OCI-LY3 (cell line): ENCODE measurements around the gene STOX1.

Experiments
- H2AFZ ChIP-seq: fragments of 200-600, 300-600 bp; shearing (Covaris generic); 2 replicates; pipeline ENCODE4 v1.6.0; 2014; ENCODE audit warnings: antibody characterized with exemption, low read depth, low read length
- H3K27ac ChIP-seq: fragments of 200-600, 300-600 bp; sonication (generic); 2 replicates; pipeline ENCODE4 v1.5.1; 2014; ENCODE audit warnings: mild to moderate bottlenecking, low read length, moderate library complexity, mixed read lengths
- H3K27me3 ChIP-seq: fragments of 200-600, 300-600 bp; sonication (generic); 2 replicates; pipeline ENCODE4 v1.6.1; 2014; ENCODE audit warnings: low read depth, low read length, mixed read lengths
- H3K36me3 ChIP-seq: fragments of 200-600, 300-600 bp; sonication (generic); replicated peaks from 2 replicates; pipeline ENCODE3; 2014; ENCODE audit warnings: low read depth, low read length, mixed read lengths
- H3K4me1 ChIP-seq: fragments of 300-600, 200-600 bp; sonication (generic); 2 replicates; pipeline ENCODE4 v1.6.1; 2014; ENCODE audit warnings: low read length, mixed read lengths
- H3K4me2 ChIP-seq: fragments of 200-600, 300-600 bp; sonication (generic); 2 replicates; pipeline ENCODE4 v1.6.1; 2014; ENCODE audit warnings: low read length, mixed read lengths
- H3K4me3 ChIP-seq: fragments of 300-600, 200-600 bp; sonication (generic); 2 replicates; pipeline ENCODE4 v1.5.1; 2014; ENCODE audit warnings: antibody characterized with exemption, mild to moderate bottlenecking, low read length, moderate library complexity
- H3K79me2 ChIP-seq: fragments of 300-600, 200-600 bp; shearing (Covaris generic); 2 replicates; pipeline ENCODE4 v1.6.1; 2014; ENCODE audit warnings: mild to moderate bottlenecking, low read length, mixed read lengths
- H3K9ac ChIP-seq: fragments of 300-600, 200-600 bp; shearing (Covaris generic); 2 replicates; pipeline ENCODE4 v1.6.0; 2014; ENCODE audit warnings: mild to moderate bottlenecking, low read length, moderate library complexity
- H3K9me3 ChIP-seq: fragments of 200-600, 300-600 bp; shearing (Covaris generic); 2 replicates; pipeline ENCODE4 v1.6.1; 2014; ENCODE audit warnings: low read length, mixed read lengths; ENCODE audit not compliant: insufficient read depth
- H4K20me1 ChIP-seq: fragments of 200-600, 300-600 bp; sonication (generic); 2 replicates; pipeline ENCODE4 v1.6.1; 2016; ENCODE audit warnings: low read length, mixed read lengths; ENCODE audit not compliant: insufficient read depth
- EZH2phosphoT487 ChIP-seq: fragments of 200-600 bp; shearing (Covaris generic); IDR thresholded peaks from 2 replicates; pipeline ENCODE4 v1.6.1; 2018; ENCODE audit warnings: antibody characterized with exemption, mixed run types, low read depth
- TF ChIP-seq, protein P1 (sequence below): fragments of 200-600, 300-600 bp; sonication (generic); IDR thresholded peaks from 2 replicates; pipeline ENCODE4 v1.5.1; 2014; ENCODE audit warnings: antibody characterized with exemption, low read length, low read depth

STOX1 gene

GRCh38 chr10:68826764-68827591 lies at the start of gene STOX1:
STOX1 (plus strand) TSS chr10:68827531; CDS start chr10:68827624, 93 bp downstream.
- TF ChIP-seq, protein P1, sequence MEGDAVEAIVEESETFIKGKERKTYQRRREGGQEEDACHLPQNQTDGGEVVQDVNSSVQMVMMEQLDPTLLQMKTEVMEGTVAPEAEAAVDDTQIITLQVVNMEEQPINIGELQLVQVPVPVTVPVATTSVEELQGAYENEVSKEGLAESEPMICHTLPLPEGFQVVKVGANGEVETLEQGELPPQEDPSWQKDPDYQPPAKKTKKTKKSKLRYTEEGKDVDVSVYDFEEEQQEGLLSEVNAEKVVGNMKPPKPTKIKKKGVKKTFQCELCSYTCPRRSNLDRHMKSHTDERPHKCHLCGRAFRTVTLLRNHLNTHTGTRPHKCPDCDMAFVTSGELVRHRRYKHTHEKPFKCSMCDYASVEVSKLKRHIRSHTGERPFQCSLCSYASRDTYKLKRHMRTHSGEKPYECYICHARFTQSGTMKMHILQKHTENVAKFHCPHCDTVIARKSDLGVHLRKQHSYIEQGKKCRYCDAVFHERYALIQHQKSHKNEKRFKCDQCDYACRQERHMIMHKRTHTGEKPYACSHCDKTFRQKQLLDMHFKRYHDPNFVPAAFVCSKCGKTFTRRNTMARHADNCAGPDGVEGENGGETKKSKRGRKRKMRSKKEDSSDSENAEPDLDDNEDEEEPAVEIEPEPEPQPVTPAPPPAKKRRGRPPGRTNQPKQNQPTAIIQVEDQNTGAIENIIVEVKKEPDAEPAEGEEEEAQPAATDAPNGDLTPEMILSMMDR = no peak
- no peak for TF ChIP-seq EZH2phosphoT487
- no peak within 1 kb of the TSS for H3K27ac ChIP-seq

DNA sequence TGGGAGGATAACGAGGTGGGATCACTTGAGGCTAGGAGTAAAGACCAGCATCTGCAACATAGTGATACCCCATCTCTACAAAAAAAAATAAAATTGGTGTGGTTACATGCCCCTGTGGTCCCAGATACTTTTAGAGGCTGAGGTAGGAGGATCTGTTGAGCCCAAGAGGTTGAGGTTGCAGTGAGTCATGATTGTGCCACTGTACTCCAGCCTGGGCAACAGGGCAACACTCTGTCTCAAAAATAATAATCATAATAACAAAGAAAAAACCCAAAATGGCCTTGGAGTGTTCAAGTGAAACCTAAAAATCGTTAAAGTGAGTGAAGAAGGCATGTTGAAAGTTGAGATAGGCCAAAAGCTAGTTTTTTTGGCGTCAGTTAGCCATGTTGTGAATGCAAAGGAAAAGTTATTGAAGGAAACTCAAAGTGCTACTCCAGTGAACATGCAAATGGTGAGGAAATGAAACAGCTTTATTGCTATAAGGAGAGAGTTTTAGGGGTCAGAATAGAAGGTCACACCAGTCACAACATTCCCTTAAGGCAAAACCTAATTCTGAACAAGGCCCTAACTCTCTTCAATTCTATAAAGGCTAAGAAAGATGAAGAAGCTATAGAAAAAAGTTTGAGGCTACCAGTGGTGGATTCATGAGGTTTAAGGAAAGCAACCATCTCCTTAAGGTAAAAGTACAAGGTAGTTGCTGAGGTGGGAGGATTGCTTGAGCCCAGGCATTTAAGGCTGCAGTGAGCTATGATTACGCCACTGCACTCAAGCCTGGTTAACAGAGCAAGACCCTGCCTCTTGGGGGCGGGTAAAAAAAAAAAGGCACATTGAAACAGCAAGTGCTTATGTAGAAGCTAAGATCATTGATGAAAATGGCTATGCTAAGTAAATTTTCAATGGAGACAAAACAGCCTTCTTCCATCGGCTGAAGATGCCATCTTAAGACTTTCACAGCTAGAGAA lies 45.4 kb upstream of the STOX1 start:
- TF ChIP-seq, protein P1 = no peak
- TF ChIP-seq EZH2phosphoT487 = no peak
- Histone ChIP-seq H3K9ac (no peak overlapping the region), H3K4me2 (peak overlapping the region; percentile 22; the same call in 1 of the 2 replicates), H3K4me1 (peaks cover 16% of the 10 kb centered on the region), H2AFZ (no peak overlapping the region), H3K27ac (peak overlapping the region; percentile 52), H4K20me1 (no peaks in the 10 kb centered on the region), H3K36me3 (peaks cover 12% of the 10 kb centered on the region), H3K79me2 (no peaks in the 10 kb centered on the region), H3K9me3 (no peaks in the 10 kb centered on the region), H3K27me3 (no peaks in the 10 kb centered on the region), H3K4me3 (0 out of 2 replicates have a peak overlapping the region, but pooled peaks have one; percentile 16)

More at GRCh38 chr10:68826764-68827591, at the start of gene STOX1:
- H2AFZ ChIP-seq = peak within 1 kb of the TSS; percentile 95
- no peaks in the 10 kb centered on the region for H3K36me3 ChIP-seq
- no peaks in the 10 kb centered on the region for H3K79me2 ChIP-seq
- no peaks in the 10 kb centered on the region for H3K4me1 ChIP-seq
- H3K4me3 ChIP-seq = peak within 1 kb of the TSS; percentile 99
- H3K9ac ChIP-seq = peak within 1 kb of the TSS; percentile 81
- H3K27me3 ChIP-seq = 0 out of 2 replicates have a peak, but pooled peaks cover 3% of the 10 kb centered on the region
- H3K4me2 ChIP-seq = peak within 1 kb of the TSS; percentile 94
- H3K9me3 ChIP-seq = no peaks in the 10 kb centered on the region
- H4K20me1 ChIP-seq = no peaks in the 10 kb centered on the region

GRCh38 chr10:68784476-68784875 lies 42.9 kb upstream of the STOX1 start:
- no peaks in the 10 kb centered on the region for H3K27me3 ChIP-seq

More at GRCh38 chr10:68784476-68784875, 42.9 kb upstream of the STOX1 start:
- no peak overlapping the region for H3K9ac ChIP-seq
- peaks cover 2% of the 10 kb centered on the region; the same call in 1 of the 2 replicates for H4K20me1 ChIP-seq
- H2AFZ ChIP-seq = no peak overlapping the region
- H3K36me3 ChIP-seq = peaks cover 21% of the 10 kb centered on the region
- H3K79me2 ChIP-seq = no peaks in the 10 kb centered on the region
- no peak overlapping the region for H3K4me3 ChIP-seq
- H3K4me2 ChIP-seq = no peak overlapping the region
- H3K4me1 ChIP-seq = peaks cover 28% of the 10 kb centered on the region
- TF ChIP-seq EZH2phosphoT487 = no peak
- TF ChIP-seq, protein P1 = no peak
- no peaks in the 10 kb centered on the region for H3K9me3 ChIP-seq
- H3K27ac ChIP-seq = no peak overlapping the region
